Testis (tissue), 3 donors: ENCODE results near the gene OPCML. TPM values are rescaled to one million over a fixed set of nuclear protein-coding genes. Genes with fewer than 3 reads are reported as not detected.

Source experiments
- DNase-seq: peaks from one replicate; pipeline ENCODE4 v3.0.0-alpha.2; 2019
- H3K27ac ChIP-seq, 2 donors: fragments of 200-600 bp; sonication (generic); one replicate each; pipeline ENCODE4 v1.5.1; 2019
- H3K27me3 ChIP-seq: fragments of 200-600 bp; sonication (generic); one replicate; pipeline ENCODE4 v1.5.1; 2019
- H3K36me3 ChIP-seq: fragments of 200-600 bp; sonication (generic); one replicate; pipeline ENCODE4 v1.5.1; 2017; ENCODE audit warnings: low read depth; ENCODE audit errors: missing control alignments
- H3K4me1 ChIP-seq: fragments of 200-600 bp; sonication (generic); one replicate; pipeline ENCODE4 v1.5.1; 2019
- H3K4me3 ChIP-seq, 2 donors: fragments of 200-600 bp; sonication (generic); one replicate each; pipeline ENCODE4 v1.5.1; 2017 to 2019
- H3K9me3 ChIP-seq: fragments of 200-600 bp; sonication (generic); one replicate; pipeline ENCODE4 v1.5.1; 2017
- CTCF ChIP-seq, 3 experiments: fragments of 450-650 bp in 2 of 3; fragments of 200-600 bp in 1 of 3; sonication (generic) in 1 of 3; IDR thresholded peaks; one replicate each; pipeline ENCODE4 v1.5.1; 2016 to 2019; ENCODE audit warnings: antibody characterized with exemption in 3 of 3, mild to moderate bottlenecking in 2 of 3, moderate library complexity in 1 of 3
- POLR2A ChIP-seq: fragments of 450-650 bp; IDR thresholded peaks from one replicate; pipeline ENCODE4 v1.6.1; 2017; ENCODE audit warnings: antibody characterized with exemption, mild to moderate bottlenecking, moderate library complexity
- WGBS, 2 donors: methylation state at CpG; one replicate each; pipeline ENCODE4 v1.1.5; 2018; 5-methylcytosine and 5-hydroxymethylcytosine counted together
- intact Hi-C: fragments of 100-400 bp; cut with DNase I; formaldehyde crosslinking; loops from one replicate; pipeline ENCODE4 v1.15.1; 2023; ENCODE audit warnings: low total_unique reads
- polyA plus RNA-seq: library from polyadenylated mRNA; stranded (reverse); fragments of 350-450 nt; fragmentation: Illumina TruSeq; extraction: RNeasy Lipid Tissue Mini Kit (QIAGEN cat#74804); gene quantifications from one replicate; pipeline ENCODE4 v1.2.3, GENCODE V29; 2014; ENCODE audit warnings: low read depth, low replicate concordance; ENCODE audit not compliant: insufficient read depth
- total RNA-seq, 2 donors: library from RNA; depleted of rRNA; stranded (reverse); fragments of >200 nt; gene quantifications; one replicate each; pipeline ENCODE4 v1.2.3, GENCODE V29; 2016

OPCML gene
- total and polyA plus RNA-seq, 3 donors from 2014 or later = 0.16 to 2.7 (median 0.62) TPM

GRCh38 chr11:132992838-132993631 is 539.3 kb downstream of the OPCML start:
- Histone ChIP-seq H3K27me3 (no peaks in the 10 kb centered on the region), H3K4me1 (peaks cover 4% of the 10 kb centered on the region)
- WGBS, 2 donors = 26 to 42% methylated on average over 15 of the region's 15 CpGs

GRCh38 chr11:132988411-132988810 is 543.9 kb downstream of the OPCML start:
- no peak for TF ChIP-seq POLR2A
- TF ChIP-seq CTCF (IDR thresholded peaks at IDR 0.05) = no peak
- intact Hi-C loops = no loop called here
- Histone ChIP-seq H3K27me3 (no peaks in the 10 kb centered on the region), H3K27ac (no peak overlapping the region), H3K9me3 (no peaks in the 10 kb centered on the region), H3K36me3 (no peaks in the 10 kb centered on the region), H3K4me3 (no peak overlapping the region), H3K4me1 (no peaks in the 10 kb centered on the region)
- no peak for DNase-seq
- 59 to 68% methylated on average over 5 of the region's 5 CpGs for WGBS, 2 donors

More at GRCh38 chr11:132992838-132993631, 539.3 kb downstream of the OPCML start:
- TF ChIP-seq CTCF (IDR thresholded peaks at IDR 0.05) = no peak
- TF ChIP-seq POLR2A = no peak
- H3K9me3 ChIP-seq = no peaks in the 10 kb centered on the region
- DNase-seq = no peak
- H3K36me3 ChIP-seq = no peaks in the 10 kb centered on the region
- intact Hi-C loops = no loop called here
- no peak overlapping the region for H3K27ac ChIP-seq
- H3K4me3 ChIP-seq = no peak overlapping the region

DNA sequence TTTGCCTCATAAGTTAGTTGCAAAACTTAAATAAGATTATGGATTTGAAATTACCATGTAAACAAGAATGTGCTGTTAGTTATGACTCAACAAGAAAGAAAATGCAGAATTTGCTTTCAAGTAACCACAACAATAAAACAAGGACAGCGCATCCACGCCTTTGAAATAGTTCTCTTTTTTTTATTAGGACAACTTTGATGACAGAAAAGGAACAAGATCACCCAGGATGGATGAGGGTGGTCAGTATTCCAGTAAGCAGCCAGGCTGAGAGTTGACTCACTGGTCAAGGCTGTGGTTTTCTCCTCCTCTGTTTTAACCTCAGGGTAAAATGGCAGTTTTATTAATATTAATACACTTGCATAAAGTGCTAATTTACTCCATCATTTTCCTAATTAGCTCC is 544.4 kb downstream of the OPCML start:
- WGBS, 2 donors = 30 to 64% methylated on average over 2 of the region's 2 CpGs
- Histone ChIP-seq H3K9me3 (no peaks in the 10 kb centered on the region), H3K27ac (no peak overlapping the region), H3K4me3 (no peak overlapping the region), H3K27me3 (no peaks in the 10 kb centered on the region), H3K36me3 (no peaks in the 10 kb centered on the region), H3K4me1 (no peaks in the 10 kb centered on the region)
- no peak for DNase-seq
- TF ChIP-seq CTCF (IDR thresholded peaks at IDR 0.05) (no peak), POLR2A (no peak)
- intact Hi-C loops = no loop called here

DNA sequence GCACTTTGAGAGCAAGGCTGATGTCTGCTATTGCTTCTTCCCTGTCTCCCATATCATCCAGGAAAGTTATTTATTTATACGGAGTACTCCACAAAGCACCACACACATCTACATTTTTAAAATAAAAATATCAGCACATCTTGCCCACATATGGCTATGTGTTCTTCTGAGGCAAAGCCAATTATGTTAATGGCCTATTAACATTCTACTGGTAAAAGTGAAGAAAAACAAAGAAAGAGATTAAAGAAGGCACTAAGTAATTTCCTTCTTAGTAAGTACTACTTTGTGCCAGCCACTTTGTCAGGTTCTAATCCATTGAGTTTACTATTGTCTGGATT is 548.7 kb downstream of the OPCML start:
- no peaks in the 10 kb centered on the region for H3K9me3 ChIP-seq
- no peak overlapping the region for H3K4me3 ChIP-seq
- H3K27me3 ChIP-seq = no peaks in the 10 kb centered on the region
- TF ChIP-seq POLR2A = no peak
- TF ChIP-seq CTCF (IDR thresholded peaks at IDR 0.05) = no peak
- no peaks in the 10 kb centered on the region for H3K36me3 ChIP-seq
- no peak for DNase-seq
- WGBS, 2 donors = 78 to 93% methylated on average over 1 of the region's 1 CpG
- H3K27ac ChIP-seq = no peak overlapping the region
- no peaks in the 10 kb centered on the region for H3K4me1 ChIP-seq
- intact Hi-C loops = no loop called here
